Mononuclear cell (primary cell): ENCODE results near the gene TXK. TPM values are rescaled to one million over a fixed set of nuclear protein-coding genes. Genes with fewer than 3 reads are reported as not detected.

Experiments used
- total RNA-seq: library from RNA; depleted of rRNA; stranded (reverse); fragments of >200 nt; gene quantifications from one replicate; pipeline ENCODE4 v1.2.3, GENCODE V29; 2012

TXK gene
- total RNA-seq, 1 donor, result 74.9 TPM

Other genes starting within 250 kb of the TXK start
- gene NFXL1, start 219.7 kb downstream of the TXK start, total RNA-seq, result 6.8 TPM
- gene CNGA1, start 117.6 kb downstream of the TXK start, total RNA-seq, result not detected
- gene NIPAL1, start 117.5 kb downstream of the TXK start, total RNA-seq, result under 0.01 TPM
- 7.2 TPM for gene TEC, start 135.6 kb upstream of the TXK start, total RNA-seq
- gene SLAIN2, start 207.3 kb upstream of the TXK start, total RNA-seq, result 83.7 TPM